GM18868 (cell line): ENCODE measurements around the gene PHLDB2.

Source experiments
- ATAC-seq: cut with Tn5 transposase; IDR thresholded peaks from one replicate; pipeline ENCODE4 v1.9.1; 2021; ENCODE audit warnings: mild to moderate bottlenecking, moderate library complexity; ENCODE audit not compliant: unreplicated experiment

Gene PHLDB2

DNA sequence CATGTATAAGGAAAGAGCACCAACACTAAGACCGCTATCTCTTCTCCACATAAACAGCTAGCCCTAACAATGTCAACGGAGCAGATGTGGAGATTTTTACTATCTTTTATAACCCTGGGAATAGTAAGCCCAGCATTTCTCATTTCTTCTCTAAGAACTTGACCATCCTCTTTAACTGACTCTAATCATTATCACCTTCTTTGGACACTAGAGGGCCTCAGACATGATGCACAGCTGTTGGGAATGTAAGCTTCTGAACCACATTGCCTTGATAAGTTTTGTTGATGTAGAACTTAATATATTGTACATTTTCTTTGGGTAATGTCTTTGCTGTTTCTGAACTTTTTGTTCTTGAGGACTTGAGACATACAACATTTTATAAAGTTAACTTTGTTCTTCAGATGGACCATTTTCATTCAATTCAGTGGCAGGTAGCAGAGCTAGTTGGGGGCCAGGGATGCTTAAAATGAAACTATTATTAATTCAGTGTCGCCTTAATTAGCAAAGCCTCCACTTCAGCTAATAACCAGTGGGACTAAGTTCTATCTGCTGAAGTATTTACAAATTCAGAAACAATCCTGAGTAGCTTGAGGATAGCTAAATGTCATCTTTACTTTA lies 130.1 kb downstream of the PHLDB2 start:
- ATAC-seq, result peak; percentile 95

- ATAC-seq, result no peak
Measured at GRCh38 chr3:111993038-111993437, 134.0 kb downstream of the PHLDB2 start.

GRCh38 chr3:111998636-111999483 lies 139.8 kb downstream of the PHLDB2 start, which contains the start of gene TAGLN3:
Gene TAGLN3, plus strand, starts transcription at chr3:111998922. Its CDS starts 501 bp downstream, at chr3:111999423.
- ATAC-seq, result peak; percentile 53

- ATAC-seq, result peak; percentile 41
Measured at GRCh38 chr3:111999484-112000324, 140.6 kb downstream of the PHLDB2 start.

- no peak for ATAC-seq
Measured at GRCh38 chr3:112000367-112000771, 141.3 kb downstream of the PHLDB2 start.

- ATAC-seq, result no peak
Measured at GRCh38 chr3:112000966-112001365, 141.9 kb downstream of the PHLDB2 start.

GRCh38 chr3:112001526-112001925 lies 142.5 kb downstream of the PHLDB2 start:
- no peak for ATAC-seq

- ATAC-seq, result no peak
Measured at GRCh38 chr3:112002096-112002971, 143.3 kb downstream of the PHLDB2 start.

DNA sequence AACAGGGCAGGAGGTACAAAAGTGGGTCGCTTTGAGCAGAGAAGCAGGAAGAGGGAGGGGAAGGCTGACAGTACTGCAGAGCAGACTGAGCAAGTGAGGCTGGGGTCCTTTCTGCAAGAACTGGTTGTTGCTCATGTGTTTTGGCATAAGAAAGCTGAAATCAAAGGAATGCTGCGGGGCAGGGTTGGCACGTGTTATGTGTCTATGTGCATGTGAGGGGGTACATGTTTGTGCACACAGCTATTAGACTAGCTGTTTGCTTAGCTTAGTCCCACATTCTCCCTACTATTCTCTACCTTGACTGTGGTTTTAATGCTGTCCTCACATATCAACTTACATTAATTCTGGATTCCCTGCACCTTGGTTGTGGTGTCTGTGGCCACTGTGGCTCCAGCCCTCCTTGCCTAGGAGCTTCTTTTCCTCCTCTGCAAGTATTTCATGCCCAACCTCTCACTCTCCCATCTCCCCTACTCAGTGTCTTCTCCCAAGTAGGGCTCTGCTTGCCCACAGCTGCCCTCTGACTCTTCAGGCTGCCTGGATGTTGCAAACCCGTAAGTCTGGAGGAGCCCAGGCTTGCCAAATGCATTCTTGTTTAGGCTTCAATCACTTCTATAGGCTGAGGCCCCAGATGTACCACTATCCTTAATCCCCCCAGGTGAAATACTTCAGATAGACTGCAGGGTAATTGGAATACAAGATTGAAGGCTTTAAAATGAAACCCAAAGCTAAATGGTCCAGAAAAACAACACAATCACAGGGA lies 144.4 kb downstream of the PHLDB2 start:
- no peak for ATAC-seq

- ATAC-seq, result no peak
Measured at GRCh38 chr3:112004187-112004586, 145.1 kb downstream of the PHLDB2 start.

GRCh38 chr3:112004669-112005068 lies 145.6 kb downstream of the PHLDB2 start:
- ATAC-seq, result no peak

- ATAC-seq, result no peak
Measured at GRCh38 chr3:112005091-112005672, 146.1 kb downstream of the PHLDB2 start.

GRCh38 chr3:112007633-112008032 lies 148.6 kb downstream of the PHLDB2 start:
- ATAC-seq, result no peak

- ATAC-seq, result no peak
Measured at GRCh38 chr3:112009670-112010069, 150.6 kb downstream of the PHLDB2 start.

- ATAC-seq, result no peak
Measured at GRCh38 chr3:112010636-112011035, 151.6 kb downstream of the PHLDB2 start.

- ATAC-seq, result no peak
Measured at GRCh38 chr3:112011376-112011940, 152.4 kb downstream of the PHLDB2 start.

DNA sequence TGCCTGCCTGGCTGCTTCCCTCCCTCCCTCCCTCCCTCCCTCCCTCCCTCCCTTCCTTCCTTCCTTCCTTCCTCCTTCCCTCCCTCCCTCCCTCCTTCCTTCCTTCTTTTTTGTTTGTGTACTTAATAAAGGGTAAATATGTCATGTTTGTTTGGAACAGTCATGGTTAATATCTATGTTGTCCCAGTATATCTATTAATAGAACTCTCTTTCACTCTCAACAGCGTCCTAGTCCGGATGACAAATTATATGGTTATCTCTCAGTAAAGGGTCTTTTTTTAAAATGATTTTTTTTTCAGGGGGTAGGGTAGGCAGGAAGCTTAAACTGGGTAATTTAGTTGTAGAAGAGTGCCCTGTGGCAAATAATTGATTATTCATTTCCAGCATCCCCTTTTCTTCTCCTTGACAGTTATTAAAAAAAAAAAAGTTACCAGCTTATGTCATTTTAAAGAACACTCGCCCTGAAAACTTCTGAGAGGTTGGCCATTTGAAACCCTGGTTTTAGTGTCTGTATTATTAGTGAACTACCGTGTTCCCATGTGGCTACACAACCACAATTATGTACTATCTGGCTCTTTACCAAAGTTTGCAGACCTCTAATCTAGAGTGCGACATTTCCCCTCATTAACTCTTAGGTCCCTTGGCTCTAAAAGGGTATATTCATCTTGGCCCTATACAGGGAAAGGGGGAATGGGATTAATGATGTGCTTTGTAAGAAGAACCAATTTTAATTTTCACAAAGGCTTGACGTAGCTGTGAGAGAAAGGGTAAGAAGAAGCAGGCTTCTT lies 153.3 kb downstream of the PHLDB2 start:
- ATAC-seq, result no peak
